Measurements from ENCODE around the gene GAL3ST1.
"Not testable (repeated sequence)": the region's sequence is repeated elsewhere in the genome, so short reads cannot be mapped to it uniquely, and the experiment has no call there.

Gene GAL3ST1

GRCh38 chr22:30596199-30596598 is 21.7 kb upstream of the GAL3ST1 start:
- DNase-seq (ENCODE audit: low read depth) = no peak

- not testable (repeated sequence) for DNase-seq (ENCODE audit: low read depth)
These were observed 17.9 kb upstream of the GAL3ST1 start for GRCh38 chr22:30592360-30592713.

- DNase-seq (ENCODE audit: low read depth) = peak; percentile 91
These were observed 17.3 kb upstream of the GAL3ST1 start, which contains the start of gene PES1 for GRCh38 chr22:30591588-30592359. PES1 (minus strand) TSS chr22:30591910; CDS start chr22:30591833, 77 bp downstream.

GRCh38 chr22:30591191-30591587 is 16.7 kb upstream of the GAL3ST1 start:
- DNase-seq (ENCODE audit: low read depth) = no peak

- DNase-seq (ENCODE audit: low read depth) = no peak
These were observed 11.9 kb upstream of the GAL3ST1 start for GRCh38 chr22:30586414-30586813.

- DNase-seq (ENCODE audit: low read depth) = no peak
These were observed 10.0 kb upstream of the GAL3ST1 start for GRCh38 chr22:30584441-30584840.

- no peak for DNase-seq (ENCODE audit: low read depth)
These were observed 8.5 kb upstream of the GAL3ST1 start for GRCh38 chr22:30582788-30583545.

- no peak for DNase-seq (ENCODE audit: low read depth)
These were observed 7.6 kb upstream of the GAL3ST1 start for GRCh38 chr22:30582051-30582450.

GRCh38 chr22:30580896-30581295 is 6.4 kb upstream of the GAL3ST1 start:
- no peak for DNase-seq (ENCODE audit: low read depth)

GRCh38 chr22:30578481-30578880 is 4.0 kb upstream of the GAL3ST1 start:
- no peak for DNase-seq (ENCODE audit: low read depth)

- DNase-seq (ENCODE audit: low read depth) = no peak
These were observed 1.4 kb upstream of the GAL3ST1 start for GRCh38 chr22:30575859-30576258.

GRCh38 chr22:30574997-30575671 is 669 bp upstream of the GAL3ST1 start:
- DNase-seq (ENCODE audit: low read depth) = no peak

GRCh38 chr22:30573594-30574094 is 821 bp downstream of the GAL3ST1 start:
- DNase-seq (ENCODE audit: low read depth) = no peak

GRCh38 chr22:30572840-30573593 is 1.4 kb downstream of the GAL3ST1 start:
- DNase-seq (ENCODE audit: low read depth) = no peak

GRCh38 chr22:30572210-30572609 is 2.3 kb downstream of the GAL3ST1 start:
- DNase-seq (ENCODE audit: low read depth) = no peak

GRCh38 chr22:30569674-30570202 is 4.7 kb downstream of the GAL3ST1 start:
- no peak for DNase-seq (ENCODE audit: low read depth)

GRCh38 chr22:30568137-30568805 is 6.2 kb downstream of the GAL3ST1 start:
- no peak for DNase-seq (ENCODE audit: low read depth)

GRCh38 chr22:30567277-30567676 is 7.2 kb downstream of the GAL3ST1 start:
- DNase-seq (ENCODE audit: low read depth) = not testable (repeated sequence)

- DNase-seq (ENCODE audit: low read depth) = no peak
These were observed 8.3 kb downstream of the GAL3ST1 start for GRCh38 chr22:30566125-30566524.

GRCh38 chr22:30565341-30565740 is 9.1 kb downstream of the GAL3ST1 start:
- DNase-seq (ENCODE audit: low read depth) = no peak

GRCh38 chr22:30564761-30565119 is 9.7 kb downstream of the GAL3ST1 start:
- DNase-seq (ENCODE audit: low read depth) = no peak

Data from activated T-helper 1 cell treated with Interleukin-2 at 50 U/mL for 16 hours (primary cell).